Measurements from ENCODE around the gene TP73. TPM values are rescaled to one million over a fixed set of nuclear protein-coding genes. Genes with fewer than 3 reads are reported as not detected.

The TP73 gene
- total RNA-seq, 2 donors from 2014 or later = 0.26 to 13.5 TPM

GRCh38 chr1:3711780-3712451 lies 59.6 kb downstream of the TP73 start:
- no peak for ATAC-seq
- intact Hi-C loops (cut with DNase I) = no loop called here
- H3K27me3 ChIP-seq = no peaks in the 10 kb centered on the region
- DNase-seq = no peak
- no peak overlapping the region for H3K4me3 ChIP-seq
- H3K9me3 ChIP-seq = no peaks in the 10 kb centered on the region
- peaks cover 10% of the 10 kb centered on the region for H3K4me1 ChIP-seq
- no peaks in the 10 kb centered on the region for H3K36me3 ChIP-seq (replicated peaks in 1 of 2; ENCODE audit: insufficient read depth in 1 of 2, low read depth in 2 of 2)
- TF ChIP-seq CTCF (IDR thresholded peaks at IDR 0.05) = no peak
- no peak for TF ChIP-seq POLR2A (IDR thresholded peaks at IDR 0.05)
- H3K27ac ChIP-seq = no peak overlapping the region
- WGBS, 2 donors = 69 to 86% methylated on average over 18 to 21 of the region's 24 CpGs

GRCh38 chr1:3712573-3713535 lies 60.5 kb downstream of the TP73 start:
- no peak overlapping the region for H3K4me3 ChIP-seq
- H3K27me3 ChIP-seq = no peaks in the 10 kb centered on the region
- 40 to 56% methylated on average over 2 to 17 of the region's 19 CpGs for WGBS, 2 donors
- TF ChIP-seq POLR2A (IDR thresholded peaks at IDR 0.05) (no peak), CTCF (IDR thresholded peaks at IDR 0.05) (no peak)
- H3K27ac ChIP-seq = no peak overlapping the region
- peaks cover 10% of the 10 kb centered on the region for H3K4me1 ChIP-seq
- ATAC-seq (no peak), DNase-seq (no peak)
- H3K36me3 ChIP-seq (replicated peaks in 1 of 2; ENCODE audit: insufficient read depth in 1 of 2, low read depth in 2 of 2) = no peaks in the 10 kb centered on the region
- intact Hi-C loops (cut with DNase I) = no loop called here
- H3K9me3 ChIP-seq = no peaks in the 10 kb centered on the region

- DNase-seq (no peak), ATAC-seq (no peak)
- TF ChIP-seq CTCF (IDR thresholded peaks at IDR 0.05) (no peak), POLR2A (IDR thresholded peaks at IDR 0.05) (no peak)
- Histone ChIP-seq H3K4me3 (no peak overlapping the region), H3K9me3 (no peaks in the 10 kb centered on the region), H3K4me1 (peaks cover 5% of the 10 kb centered on the region), H3K27ac (no peak overlapping the region), H3K36me3 (replicated peaks in 1 of 2; ENCODE audit: insufficient read depth in 1 of 2, low read depth in 2 of 2) (no peaks in the 10 kb centered on the region), H3K27me3 (no peaks in the 10 kb centered on the region)
- intact Hi-C loops (cut with DNase I) = no loop called here
- WGBS, 2 donors = 81 to 97% methylated on average over 4 to 7 of the region's 7 CpGs
Observed at GRCh38 chr1:3713840-3714239, 61.5 kb downstream of the TP73 start.

- H3K36me3 ChIP-seq (replicated peaks in 1 of 2; ENCODE audit: insufficient read depth in 1 of 2, low read depth in 2 of 2) = no peaks in the 10 kb centered on the region
- H3K27me3 ChIP-seq = no peaks in the 10 kb centered on the region
- ATAC-seq = no peak
- intact Hi-C loops (cut with DNase I) = no loop called here
- TF ChIP-seq CTCF (IDR thresholded peaks at IDR 0.05) (no peak), POLR2A (IDR thresholded peaks at IDR 0.05) (no peak)
- H3K4me1 ChIP-seq = peaks cover under 1% of the 10 kb centered on the region
- DNase-seq = no peak
- no peak overlapping the region for H3K27ac ChIP-seq
- no peak overlapping the region for H3K4me3 ChIP-seq
- 54% methylated on average over 9 of the region's 10 CpGs; no CpG with 5 or more reads in 1 of the 2 donors for WGBS, 2 donors
- H3K9me3 ChIP-seq = no peaks in the 10 kb centered on the region
Observed at GRCh38 chr1:3714284-3714741, 62.0 kb downstream of the TP73 start.
